Left lung (tissue), 10 donors: ENCODE results near the gene AKAP13. TPM values are rescaled to one million over a fixed set of nuclear protein-coding genes. Genes with fewer than 3 reads are reported as not detected.

Experiments used
- ATAC-seq: fragments of 200-7000 bp; cut with Tn5 transposase; one replicate; pipeline ENCODE4 v1.9.1; 2020; ENCODE audit warnings: moderate library complexity
- DNase-seq, 4 donors: peaks; one replicate each; pipeline ENCODE4 v3.0.0-alpha.2; 2013 to 2020
- H3K27ac ChIP-seq, 2 donors: fragments of 200-600 bp; sonication (generic) in 1 of 2; one replicate each; pipeline versions ENCODE4 v1.5.0 to v1.8.0; 2020 to 2021
- H3K27me3 ChIP-seq, 2 donors: fragments of 200-600 bp; sonication (generic) in 1 of 2; one replicate each; pipeline versions ENCODE4 v1.5.0 to v1.8.0; 2020 to 2021
- H3K36me3 ChIP-seq, 2 donors: fragments of 200-600 bp; sonication (generic) in 1 of 2; one replicate each; pipeline versions ENCODE4 v1.5.0 to v1.8.0; 2020 to 2021
- H3K4me1 ChIP-seq, 2 donors: fragments of 200-600 bp; one replicate each; pipeline ENCODE4 v1.8.0; 2021
- H3K4me3 ChIP-seq, 2 donors: fragments of 200-600 bp; sonication (generic) in 1 of 2; one replicate each; pipeline versions ENCODE4 v1.5.0 to v1.8.0; 2020 to 2021; ENCODE audit warnings: mild to moderate bottlenecking in 1 of 2
- H3K9me3 ChIP-seq, 2 donors: fragments of 200-600 bp; sonication (generic) in 1 of 2; one replicate each; pipeline versions ENCODE4 v1.5.0 to v1.8.0; 2020 to 2021
- intact Hi-C, 2 donors: fragments of 100-400 bp; cut with DNase I; formaldehyde crosslinking; loops; one replicate each; pipeline versions ENCODE4 v1.11.2 to v1.14.2; 2022
- polyA plus RNA-seq, 6 donors: library from polyadenylated mRNA; unstranded; fragments of 120-200 nt; gene quantifications; one replicate each; pipeline ENCODE4 v1.2.1, GENCODE V29; 2013; ENCODE audit not compliant: insufficient read length in 6 of 6
- total RNA-seq, 2 donors: library from RNA; stranded (reverse); fragmentation: NEBNext Ultra II Directional; extraction: Animal tissue kit (Norgen Biotek cat#: 25700); gene quantifications; one replicate each; pipeline ENCODE4 v1.2.1, GENCODE V29; 2021
- TF ChIP-seq, protein P1 (sequence below), 2 donors: fragments of 200-600 bp; sonication (generic) in 1 of 2; IDR thresholded peaks; one replicate each; pipeline versions ENCODE4 v1.5.0 to v1.8.0; 2021; ENCODE audit warnings: antibody characterized with exemption in 2 of 2
- donor health status: DM: no; HTN: yes; CAD: no.
- donor health status: DM: no; HTN: no; CAD: no.

Gene AKAP13
- total and polyA plus RNA-seq, 8 donors = 93.6 to 346 (median 102) TPM

GRCh38 chr15:85386261-85386660, 5.9 kb downstream of the AKAP13 start:
- H3K9me3 ChIP-seq = no peaks in the 10 kb centered on the region
- H3K27ac ChIP-seq = no peak overlapping the region
- H3K36me3 ChIP-seq = no peaks in the 10 kb centered on the region
- intact Hi-C loops = no loop called here
- ATAC-seq (no peak), DNase-seq (no peak)
- H3K4me3 ChIP-seq = no peak overlapping the region
- TF ChIP-seq, protein P1, sequence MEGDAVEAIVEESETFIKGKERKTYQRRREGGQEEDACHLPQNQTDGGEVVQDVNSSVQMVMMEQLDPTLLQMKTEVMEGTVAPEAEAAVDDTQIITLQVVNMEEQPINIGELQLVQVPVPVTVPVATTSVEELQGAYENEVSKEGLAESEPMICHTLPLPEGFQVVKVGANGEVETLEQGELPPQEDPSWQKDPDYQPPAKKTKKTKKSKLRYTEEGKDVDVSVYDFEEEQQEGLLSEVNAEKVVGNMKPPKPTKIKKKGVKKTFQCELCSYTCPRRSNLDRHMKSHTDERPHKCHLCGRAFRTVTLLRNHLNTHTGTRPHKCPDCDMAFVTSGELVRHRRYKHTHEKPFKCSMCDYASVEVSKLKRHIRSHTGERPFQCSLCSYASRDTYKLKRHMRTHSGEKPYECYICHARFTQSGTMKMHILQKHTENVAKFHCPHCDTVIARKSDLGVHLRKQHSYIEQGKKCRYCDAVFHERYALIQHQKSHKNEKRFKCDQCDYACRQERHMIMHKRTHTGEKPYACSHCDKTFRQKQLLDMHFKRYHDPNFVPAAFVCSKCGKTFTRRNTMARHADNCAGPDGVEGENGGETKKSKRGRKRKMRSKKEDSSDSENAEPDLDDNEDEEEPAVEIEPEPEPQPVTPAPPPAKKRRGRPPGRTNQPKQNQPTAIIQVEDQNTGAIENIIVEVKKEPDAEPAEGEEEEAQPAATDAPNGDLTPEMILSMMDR (IDR thresholded peaks at IDR 0.05) = no peak
- H3K4me1 ChIP-seq = peaks cover 16 to 39% of the 10 kb centered on the region in 2 donors
- peaks cover 0 to 2% of the 10 kb centered on the region in 2 donors for H3K27me3 ChIP-seq

DNA sequence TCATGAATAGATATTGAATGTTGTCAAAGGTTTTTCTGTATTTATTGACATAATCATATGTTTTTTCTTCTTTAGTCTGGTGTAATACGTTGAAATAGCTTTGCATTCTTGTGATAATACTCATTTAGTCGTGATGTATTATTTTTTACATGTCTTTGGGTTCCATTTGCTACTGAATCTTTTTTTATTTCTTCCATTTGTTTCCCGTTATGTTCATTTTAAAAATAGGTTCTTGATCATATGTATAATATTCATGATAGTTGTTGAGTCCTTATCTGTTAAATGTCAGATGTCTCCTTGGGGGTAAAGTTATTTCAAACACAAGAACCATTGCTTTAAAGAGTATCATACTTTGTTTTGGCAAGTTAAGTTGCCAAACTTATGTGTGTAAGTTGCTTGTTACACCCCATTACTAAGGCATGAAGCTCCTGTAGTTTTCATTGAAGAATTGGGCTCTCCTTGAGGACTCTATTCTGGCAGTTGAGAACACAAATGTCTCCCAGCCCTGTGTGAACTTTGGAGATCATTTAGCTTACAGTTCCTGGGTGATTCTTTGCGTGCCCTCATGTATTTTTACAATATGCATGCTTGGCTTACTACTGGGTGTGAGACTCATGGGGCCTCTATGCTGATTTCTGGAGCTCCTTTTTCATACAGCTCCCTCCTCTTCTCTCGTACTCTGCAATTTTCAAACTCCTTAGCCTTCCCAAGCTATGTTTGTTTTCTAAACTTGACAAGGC, 8.3 kb downstream of the AKAP13 start:
- ATAC-seq (no peak), DNase-seq (no peak)
- Histone ChIP-seq H3K4me3 (no peak overlapping the region), H3K9me3 (no peaks in the 10 kb centered on the region), H3K27me3 (no peaks in the 10 kb centered on the region), H3K36me3 (no peaks in the 10 kb centered on the region), H3K27ac (no peak overlapping the region), H3K4me1 (peaks cover 6 to 25% of the 10 kb centered on the region in 2 donors)
- intact Hi-C loops = no loop called here
- TF ChIP-seq, protein P1 (IDR thresholded peaks at IDR 0.05) = no peak

DNA sequence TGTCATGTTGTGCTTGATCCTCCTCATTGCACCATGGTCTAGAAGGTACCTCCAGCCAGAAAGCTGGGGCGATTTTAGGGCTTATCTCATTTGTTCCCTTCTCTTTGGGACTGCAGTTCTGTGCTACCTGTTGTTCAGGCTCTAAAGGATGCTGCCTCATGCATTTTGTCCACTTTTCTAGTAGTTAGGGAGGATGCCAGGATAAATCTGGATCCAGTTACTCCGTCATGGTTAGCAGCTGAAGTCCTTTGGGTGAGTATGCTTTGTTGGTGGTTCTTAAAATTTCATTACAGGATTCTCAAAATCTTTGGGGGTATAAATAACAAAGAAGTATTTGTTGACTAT, 8.9 kb downstream of the AKAP13 start:
- no peak for DNase-seq
- no peak overlapping the region for H3K27ac ChIP-seq
- no peaks in the 10 kb centered on the region for H3K27me3 ChIP-seq
- TF ChIP-seq, protein P1 (IDR thresholded peaks at IDR 0.05) = no peak
- no peaks in the 10 kb centered on the region for H3K9me3 ChIP-seq
- intact Hi-C loops = no loop called here
- H3K4me3 ChIP-seq = no peak overlapping the region
- no peaks in the 10 kb centered on the region for H3K36me3 ChIP-seq
- peaks cover 6 to 25% of the 10 kb centered on the region in 2 donors for H3K4me1 ChIP-seq
- no peak for ATAC-seq

GRCh38 chr15:85389772-85390171, 9.4 kb downstream of the AKAP13 start:
- no peaks in the 10 kb centered on the region for H3K9me3 ChIP-seq
- ATAC-seq (no peak), DNase-seq (no peak)
- TF ChIP-seq, protein P1 (IDR thresholded peaks at IDR 0.05) = no peak
- H3K27ac ChIP-seq = no peak overlapping the region
- no peaks in the 10 kb centered on the region for H3K27me3 ChIP-seq
- H3K36me3 ChIP-seq = no peaks in the 10 kb centered on the region
- H3K4me3 ChIP-seq = no peak overlapping the region
- H3K4me1 ChIP-seq = peaks cover 6 to 25% of the 10 kb centered on the region in 2 donors
- intact Hi-C loops = no loop called here

- Histone ChIP-seq H3K4me1 (peaks cover 17 to 31% of the 10 kb centered on the region in 2 donors), H3K4me3 (no peak overlapping the region), H3K9me3 (no peaks in the 10 kb centered on the region), H3K36me3 (no peaks in the 10 kb centered on the region), H3K27me3 (no peaks in the 10 kb centered on the region), H3K27ac (no peak overlapping the region)
- TF ChIP-seq, protein P1 (IDR thresholded peaks at IDR 0.05) = no peak
- DNase-seq (no peak), ATAC-seq (no peak)
- intact Hi-C loops = no loop called here
Measured at GRCh38 chr15:85393210-85393609, 12.8 kb downstream of the AKAP13 start.
